IMR-90 (cell line): ENCODE results near the gene MAP1LC3C. TPM values are rescaled to one million over a fixed set of nuclear protein-coding genes. Genes with fewer than 3 reads are reported as not detected.

Experiments used
- ATAC-seq: fragments of 200-7000 bp; cut with Tn5 transposase; 2 replicates; pipeline ENCODE4 v1.9.1; 2020; ENCODE audit warnings: low read depth, mild to moderate bottlenecking, moderate library complexity
- BruUV-seq: library from RNA; stranded (reverse); fragments of 400-500 nt; replicated peaks from 2 replicates; lab custom pipeline; 2021; lab: Mats Ljungman, UMichigan
- CTCF ChIA-PET: fragments of 300-600 bp; formaldehyde crosslinking; extraction: SDS; loops from one replicate; lab custom pipeline; 2021; ENCODE audit warnings: antibody characterized with exemption; lab: Yijun Ruan, JAX
- POLR2A ChIA-PET: fragments of 300-600 bp; sonication (Branson Sonifier 250); formaldehyde crosslinking; loops from one replicate; lab custom pipeline; 2022; ENCODE audit warnings: antibody characterized with exemption; ENCODE audit not compliant: unreplicated experiment; lab: Charles Lee
- DNase-seq: peaks from one replicate; pipeline ENCODE4 v3.0.0; 2013
- H2AFZ ChIP-seq: replicated peaks from 2 replicates; pipeline ENCODE3; 2013; ENCODE audit warnings: low read length, mild to moderate bottlenecking; ENCODE audit not compliant: poor library complexity
- H2AK5ac ChIP-seq: 2 replicates; pipeline ENCODE4 v1.6.1; 2013; ENCODE audit warnings: low read depth, low read length, inconsistent platforms
- H2AK9ac ChIP-seq: replicated peaks from 2 replicates; pipeline ENCODE3; 2013; ENCODE audit warnings: mild to moderate bottlenecking, low read depth, low read length, moderate library complexity; ENCODE audit not compliant: poor library complexity
- H2BK120ac ChIP-seq: 2 replicates; pipeline ENCODE4 v1.6.1; 2013; ENCODE audit warnings: low read depth, low read length, inconsistent platforms
- H2BK15ac ChIP-seq: 3 replicates; pipeline ENCODE4 v1.6.1; 2013; ENCODE audit warnings: low read depth, low read length, inconsistent platforms
- H2BK20ac ChIP-seq: 2 replicates; pipeline ENCODE4 v1.6.1; 2013; ENCODE audit warnings: low read depth, mild to moderate bottlenecking, inconsistent platforms, low read length, moderate library complexity
- H2BK5ac ChIP-seq: 2 replicates; pipeline ENCODE4 v1.6.1; 2013; ENCODE audit warnings: mild to moderate bottlenecking, low read depth, low read length, inconsistent platforms; ENCODE audit not compliant: poor library complexity, severe bottlenecking
- H3K14ac ChIP-seq: replicated peaks from 2 replicates; pipeline ENCODE4 v1.6.1; 2013; ENCODE audit warnings: low read depth, low read length, inconsistent platforms
- H3K18ac ChIP-seq: 2 replicates; pipeline ENCODE4 v1.6.1; 2013; ENCODE audit warnings: low read depth, low read length, control low read depth
- H3K23ac ChIP-seq: 2 replicates; pipeline ENCODE4 v1.6.1; 2013; ENCODE audit warnings: low read depth, low read length, inconsistent platforms
- H3K27ac ChIP-seq: 2 replicates; pipeline ENCODE4 v1.5.1; 2013; ENCODE audit warnings: mild to moderate bottlenecking, control low read depth, low read length; ENCODE audit not compliant: insufficient read depth
- H3K27me3 ChIP-seq: 2 replicates; pipeline ENCODE4 v1.6.1; 2013; ENCODE audit warnings: low read length; ENCODE audit not compliant: control insufficient read depth, insufficient read depth
- H3K36me3 ChIP-seq: 2 replicates; pipeline ENCODE4 v1.6.1; 2013; ENCODE audit warnings: low read length, mixed read lengths; ENCODE audit not compliant: control insufficient read depth, insufficient read depth
- H3K4ac ChIP-seq: 2 replicates; pipeline ENCODE4 v1.6.1; 2013; ENCODE audit warnings: low read depth, low read length, inconsistent platforms
- H3K4me1 ChIP-seq: 2 replicates; pipeline ENCODE4 v1.6.1; 2013; ENCODE audit warnings: low read length, mixed read lengths; ENCODE audit not compliant: control insufficient read depth, insufficient read depth
- H3K4me2 ChIP-seq: 2 replicates; pipeline ENCODE4 v1.6.1; 2013; ENCODE audit warnings: low read depth, mild to moderate bottlenecking, control low read depth, low read length, moderate library complexity
- H3K4me3 ChIP-seq: 2 replicates; pipeline ENCODE4 v1.5.1; 2013; ENCODE audit warnings: low read depth, mild to moderate bottlenecking, control low read depth, low read length, moderate library complexity; ENCODE audit not compliant: insufficient read depth
- H3K56ac ChIP-seq: 2 replicates; pipeline ENCODE4 v1.6.1; 2013; ENCODE audit warnings: low read length, inconsistent platforms; ENCODE audit not compliant: insufficient read depth; ENCODE audit errors: extremely low read depth
- H3K79me1 ChIP-seq, 2 experiments: 2 replicates each; pipeline ENCODE4 v1.6.1; 2013; ENCODE audit warnings: low read length in 2 of 2, inconsistent platforms in 1 of 2, low read depth in 1 of 2
- H3K9ac ChIP-seq: 2 replicates; pipeline ENCODE4 v1.6.1; 2013; ENCODE audit warnings: low read depth, low read length, control low read depth
- H3K9me1 ChIP-seq: 2 replicates; pipeline ENCODE4 v1.6.1; 2013; ENCODE audit warnings: low read length, inconsistent platforms; ENCODE audit not compliant: insufficient read depth
- H3K9me3 ChIP-seq: 2 replicates; pipeline ENCODE4 v1.6.1; 2013; ENCODE audit warnings: low read length; ENCODE audit not compliant: control insufficient read depth, insufficient read depth
- H4K20me1 ChIP-seq: 2 replicates; pipeline ENCODE4 v1.6.1; 2013; ENCODE audit warnings: low read length, inconsistent platforms; ENCODE audit not compliant: insufficient read depth
- H4K5ac ChIP-seq: 2 replicates; pipeline ENCODE4 v1.6.1; 2013; ENCODE audit warnings: mild to moderate bottlenecking, low read depth, low read length, control low read depth
- H4K8ac ChIP-seq, 2 experiments: 2 replicates each; pipeline ENCODE4 v1.6.1; 2013; ENCODE audit warnings: low read depth in 2 of 2, low read length in 2 of 2, control low read depth in 1 of 2, inconsistent platforms in 1 of 2
- H4K91ac ChIP-seq: 2 replicates; pipeline ENCODE4 v1.6.1; 2013; ENCODE audit warnings: low read depth, low read length, inconsistent platforms; ENCODE audit not compliant: insufficient read depth
- BHLHE40 ChIP-seq: fragments of 150-350 bp; IDR thresholded peaks from 2 replicates; pipeline ENCODE4 v1.6.1; 2016; ENCODE audit warnings: mild to moderate bottlenecking, low read depth, low read length
- CEBPB ChIP-seq: IDR thresholded peaks from 2 replicates; pipeline ENCODE4 v1.6.1; 2012; ENCODE audit warnings: low read depth, low read length, improper control_type of control experiment
- CHD1 ChIP-seq: IDR thresholded peaks from 2 replicates; pipeline ENCODE4 v1.6.1; 2012; ENCODE audit warnings: low read depth, low read length, improper control_type of control experiment
- MAFK ChIP-seq: IDR thresholded peaks from 2 replicates; pipeline ENCODE4 v1.6.1; 2012; ENCODE audit warnings: low read depth, low read length, improper control_type of control experiment
- MAZ ChIP-seq: IDR thresholded peaks from 2 replicates; pipeline ENCODE4 v1.6.1; 2012; ENCODE audit warnings: low read depth, mild to moderate bottlenecking, low read length, improper control_type of control experiment, moderate library complexity, borderline replicate concordance
- MXI1 ChIP-seq: IDR thresholded peaks from 2 replicates; pipeline ENCODE4 v1.6.1; 2012; ENCODE audit warnings: low read depth, mild to moderate bottlenecking, low read length, moderate library complexity, borderline replicate concordance
- NFE2L2 ChIP-seq: fragments of 150-350 bp; IDR thresholded peaks from 2 replicates; pipeline ENCODE4 v1.6.1; 2016; ENCODE audit warnings: low read depth, mild to moderate bottlenecking, low read length
- POLR2A ChIP-seq: IDR thresholded peaks from 2 replicates; pipeline ENCODE4 v1.6.1; 2012; ENCODE audit warnings: mild to moderate bottlenecking, low read depth, low read length
- RAD21 ChIP-seq: IDR thresholded peaks from 2 replicates; pipeline ENCODE4 v1.6.1; 2012; ENCODE audit warnings: low read length, improper control_type of control experiment
- RCOR1 ChIP-seq: IDR thresholded peaks from 2 replicates; pipeline ENCODE4 v1.6.1; 2012; ENCODE audit warnings: mild to moderate bottlenecking, low read length, improper control_type of control experiment; ENCODE audit not compliant: insufficient replicate concordance
- RFX5 ChIP-seq: IDR thresholded peaks from 2 replicates; pipeline ENCODE4 v1.8.0; 2012; ENCODE audit warnings: low read depth, mild to moderate bottlenecking, low read length, moderate library complexity
- SMC3 ChIP-seq: fragments of 150-350 bp; IDR thresholded peaks from 2 replicates; pipeline ENCODE4 v1.6.1; 2016; ENCODE audit warnings: low read depth, mild to moderate bottlenecking, antibody characterized with exemption, low read length, moderate library complexity
- WGBS, 2 experiments: methylation state at CpG; one replicate each; pipeline versions ENCODE4 v1.1.5 to v1.1.7; 2013; ENCODE audit warnings: missing lambda C conversion rate in 2 of 2; ENCODE audit not compliant: insufficient read length in 1 of 2; ENCODE audit errors: extremely low coverage in 2 of 2; 5-methylcytosine and 5-hydroxymethylcytosine counted together
- dilution Hi-C: fragments of 300-500 bp; cut with HindIII; formaldehyde crosslinking; loops from one replicate; pipeline ENCODE4 v1.14.3; 2018; ENCODE audit warnings: low sequenced_read_pairs; ENCODE audit not compliant: unreplicated experiment
- in situ Hi-C: fragments of 300-500 bp; cut with MboI; formaldehyde crosslinking; loops from 3 replicates; pipeline ENCODE4 v1.14.3; 2019; ENCODE audit warnings: low sequenced_read_pairs, inconsistent platforms, mixed read lengths
- intact Hi-C: fragments of 100-400 bp; cut with micrococcal nuclease; formaldehyde crosslinking; loops from 2 replicates; pipeline ENCODE4 v1.10.0; 2022
- polyA plus RNA-seq, 3 experiments: library from polyadenylated mRNA; depleted of rRNA; stranded (reverse); fragments of >200 nt; gene quantifications; 2 replicates each; pipeline ENCODE4 v1.2.3, GENCODE V29; 2012; ENCODE audit warnings: low replicate concordance in 1 of 3
- total RNA-seq: library from RNA; depleted of rRNA; stranded (reverse); fragments of >200 nt; gene quantifications from 2 replicates; pipeline ENCODE4 v1.2.3, GENCODE V29; 2012
- TF ChIP-seq, protein P1 (sequence below): fragments of 150-350 bp; IDR thresholded peaks from 2 replicates; pipeline ENCODE4 v1.6.1; 2017; ENCODE audit warnings: mild to moderate bottlenecking, antibody characterized with exemption, low read length, low read depth
- TF ChIP-seq, protein P2 (sequence below): fragments of 150-350 bp; IDR thresholded peaks from 2 replicates; pipeline ENCODE4 v1.6.1; 2016; ENCODE audit warnings: low read depth, mild to moderate bottlenecking, low read length, moderate library complexity, borderline replicate concordance
- TF ChIP-seq, protein P3 (sequence below): conservative IDR thresholded peaks from 2 replicates; pipeline ENCODE4 v1.5.1; 2012; ENCODE audit warnings: mild to moderate bottlenecking, low read depth, low read length, improper control_type of control experiment

The MAP1LC3C gene
- total and polyA plus RNA-seq, 2 of the 4 experiments (the other 2 are of a cell fraction), result under 0.01 TPM; not detected in 1

DNA sequence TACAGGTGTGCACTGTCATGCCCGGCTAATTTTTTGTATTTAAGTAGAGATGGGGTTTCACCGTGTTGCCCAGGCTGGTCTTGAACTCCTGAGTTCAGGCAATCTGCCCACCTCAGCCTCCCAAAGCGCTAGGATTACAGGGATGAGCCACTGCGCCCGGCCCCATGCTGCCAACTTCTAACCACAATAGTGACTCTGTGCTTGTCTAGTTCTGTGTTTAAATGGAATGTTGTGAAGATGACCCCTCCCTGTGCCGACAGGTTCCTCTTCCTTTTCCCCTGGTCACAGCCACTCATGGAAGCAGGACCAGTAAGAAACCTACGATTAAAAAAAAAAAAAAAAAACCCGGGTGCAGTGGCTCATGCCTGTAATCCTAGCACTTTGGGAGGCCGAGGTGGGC lies 4.7 kb downstream of the MAP1LC3C start:
- no CpG with 5 or more reads among the region's 9 CpGs for WGBS, 2 experiments
- Histone ChIP-seq H3K4me2 (no peak overlapping the region), H3K9me1 (no peaks in the 10 kb centered on the region), H3K9ac (no peak overlapping the region), H3K79me1 (no peaks in the 10 kb centered on the region), H2AFZ (no peak overlapping the region), H3K56ac (no peak overlapping the region), H3K27ac (no peak overlapping the region), H4K8ac (no peak overlapping the region), H2BK120ac (no peak overlapping the region), H4K5ac (no peak overlapping the region), H3K4ac (no peak overlapping the region), H3K23ac (no peak overlapping the region), H3K9me3 (no peaks in the 10 kb centered on the region), H2AK9ac (no peak overlapping the region), H2AK5ac (no peak overlapping the region), H3K4me1 (no peaks in the 10 kb centered on the region), H4K20me1 (no peaks in the 10 kb centered on the region), H3K14ac (no peak overlapping the region), H3K18ac (no peak overlapping the region), H4K91ac (no peak overlapping the region), H3K4me3 (no peak overlapping the region), H2BK15ac (no peak overlapping the region), H3K36me3 (no peaks in the 10 kb centered on the region), H2BK20ac (no peak overlapping the region), H3K27me3 (no peaks in the 10 kb centered on the region), H2BK5ac (no peak overlapping the region)
- ATAC-seq (no peak), DNase-seq (no peak)
- ChIA-PET POLR2A (no interaction called here), CTCF (no interaction called here)
- TF ChIP-seq SMC3 (no peak), POLR2A (no peak), RFX5 (no peak), MAFK (no peak), MXI1 (no peak), CHD1 (no peak), RAD21 (no peak), RCOR1 (no peak), NFE2L2 (no peak), CEBPB (no peak), MAZ (no peak), BHLHE40 (no peak)
- TF ChIP-seq, protein P1, sequence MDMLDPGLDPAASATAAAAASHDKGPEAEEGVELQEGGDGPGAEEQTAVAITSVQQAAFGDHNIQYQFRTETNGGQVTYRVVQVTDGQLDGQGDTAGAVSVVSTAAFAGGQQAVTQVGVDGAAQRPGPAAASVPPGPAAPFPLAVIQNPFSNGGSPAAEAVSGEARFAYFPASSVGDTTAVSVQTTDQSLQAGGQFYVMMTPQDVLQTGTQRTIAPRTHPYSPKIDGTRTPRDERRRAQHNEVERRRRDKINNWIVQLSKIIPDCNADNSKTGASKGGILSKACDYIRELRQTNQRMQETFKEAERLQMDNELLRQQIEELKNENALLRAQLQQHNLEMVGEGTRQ, result no peak
- TF ChIP-seq, protein P2, sequence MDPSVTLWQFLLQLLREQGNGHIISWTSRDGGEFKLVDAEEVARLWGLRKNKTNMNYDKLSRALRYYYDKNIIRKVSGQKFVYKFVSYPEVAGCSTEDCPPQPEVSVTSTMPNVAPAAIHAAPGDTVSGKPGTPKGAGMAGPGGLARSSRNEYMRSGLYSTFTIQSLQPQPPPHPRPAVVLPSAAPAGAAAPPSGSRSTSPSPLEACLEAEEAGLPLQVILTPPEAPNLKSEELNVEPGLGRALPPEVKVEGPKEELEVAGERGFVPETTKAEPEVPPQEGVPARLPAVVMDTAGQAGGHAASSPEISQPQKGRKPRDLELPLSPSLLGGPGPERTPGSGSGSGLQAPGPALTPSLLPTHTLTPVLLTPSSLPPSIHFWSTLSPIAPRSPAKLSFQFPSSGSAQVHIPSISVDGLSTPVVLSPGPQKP, result no peak
- TF ChIP-seq, protein P3, sequence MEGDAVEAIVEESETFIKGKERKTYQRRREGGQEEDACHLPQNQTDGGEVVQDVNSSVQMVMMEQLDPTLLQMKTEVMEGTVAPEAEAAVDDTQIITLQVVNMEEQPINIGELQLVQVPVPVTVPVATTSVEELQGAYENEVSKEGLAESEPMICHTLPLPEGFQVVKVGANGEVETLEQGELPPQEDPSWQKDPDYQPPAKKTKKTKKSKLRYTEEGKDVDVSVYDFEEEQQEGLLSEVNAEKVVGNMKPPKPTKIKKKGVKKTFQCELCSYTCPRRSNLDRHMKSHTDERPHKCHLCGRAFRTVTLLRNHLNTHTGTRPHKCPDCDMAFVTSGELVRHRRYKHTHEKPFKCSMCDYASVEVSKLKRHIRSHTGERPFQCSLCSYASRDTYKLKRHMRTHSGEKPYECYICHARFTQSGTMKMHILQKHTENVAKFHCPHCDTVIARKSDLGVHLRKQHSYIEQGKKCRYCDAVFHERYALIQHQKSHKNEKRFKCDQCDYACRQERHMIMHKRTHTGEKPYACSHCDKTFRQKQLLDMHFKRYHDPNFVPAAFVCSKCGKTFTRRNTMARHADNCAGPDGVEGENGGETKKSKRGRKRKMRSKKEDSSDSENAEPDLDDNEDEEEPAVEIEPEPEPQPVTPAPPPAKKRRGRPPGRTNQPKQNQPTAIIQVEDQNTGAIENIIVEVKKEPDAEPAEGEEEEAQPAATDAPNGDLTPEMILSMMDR, result no peak
- in situ Hi-C loops, result loop anchor here (25.0 kb wide), 1 partner anchor 457 kb away; the partner anchor contains the start of gene KMO
- dilution Hi-C loops, result no loop called here
- intact Hi-C loops, result no loop called here
- no TSS peak for BruUV-seq
